ENCODE results near the gene AP3B1.

GRCh38 chr5:78064941-78065472 lies 229.5 kb downstream of the AP3B1 start:
- TF ChIP-seq EZH2phosphoT487 (IDR thresholded peaks at IDR 0.05; ENCODE audit: borderline replicate concordance) (no peak), CTCF (conservative IDR thresholded peaks at IDR 0.05; ENCODE audit: low read length) (no peak)
